Posterior vena cava (tissue), 2 donors: ENCODE results near the gene SLC66A2. TPM values are rescaled to one million over a fixed set of nuclear protein-coding genes. Genes with fewer than 3 reads are reported as not detected.

Source experiments
- DNase-seq: peaks from one replicate; pipeline ENCODE4 v3.0.0-alpha.2; 2020; ENCODE audit warnings: low spot score
- intact Hi-C, 2 donors: fragments of 100-400 bp; cut with DNase I; formaldehyde crosslinking; loops; one replicate each; pipeline versions ENCODE4 v1.14.1 to v1.14.2; 2022 to 2023
- total RNA-seq, 2 donors: library from RNA; stranded (reverse); fragmentation: NEBNext Ultra II Directional; extraction: Animal tissue kit (Norgen Biotek cat#: 25700); gene quantifications; one replicate each; pipeline ENCODE4 v1.2.1, GENCODE V29; 2021
- donor health status: DM: yes; HTN: yes; CAD: no.
- donor health status: DM: yes; HTN: yes; CAD: no.

The SLC66A2 gene
- total RNA-seq, 2 donors from 2014 or later, result 32.0 to 36.8 TPM

DNA sequence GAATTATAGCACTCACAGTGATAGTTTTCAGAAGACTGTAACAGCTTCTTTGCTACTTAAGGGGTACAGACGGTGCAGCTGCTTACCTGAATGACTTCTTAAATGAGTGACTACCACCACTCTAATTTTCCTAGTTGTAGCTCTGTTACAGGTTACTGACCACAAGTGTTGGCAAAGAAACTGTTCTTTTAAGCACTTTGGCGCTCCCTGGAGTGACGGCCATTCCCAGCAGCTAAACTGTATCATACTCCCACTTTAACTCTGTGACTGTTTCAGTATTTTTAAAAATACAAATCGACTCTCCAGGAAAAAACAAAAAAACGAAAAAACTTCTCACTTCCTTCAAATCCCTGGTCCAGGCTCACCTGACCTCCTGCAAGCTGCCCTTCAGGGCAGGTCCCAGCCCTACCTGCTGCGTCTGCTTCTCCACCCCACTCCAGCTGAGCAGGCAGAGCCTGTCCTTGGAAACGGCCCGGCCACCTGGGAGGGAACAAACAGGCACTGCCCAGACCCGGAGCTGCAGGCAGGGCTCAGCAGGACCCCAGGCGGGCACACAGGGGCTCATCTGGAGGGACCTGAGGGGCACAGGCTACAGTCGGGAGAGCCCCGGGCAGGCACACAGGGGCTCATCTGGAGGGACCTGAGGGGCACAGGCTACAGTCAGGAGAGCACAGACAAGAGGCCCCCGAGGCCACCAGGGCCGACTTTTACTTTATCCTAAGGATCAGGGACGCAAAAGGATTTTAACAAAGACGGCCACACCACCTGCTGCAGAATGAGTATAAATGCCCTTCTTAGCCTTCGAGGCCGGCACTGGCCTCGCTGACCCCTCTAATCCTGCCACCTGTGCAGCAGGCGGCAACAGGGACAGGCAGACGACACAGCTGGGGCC, 24.5 kb downstream of the SLC66A2 start:
- DNase-seq, result peak; percentile 80
- intact Hi-C loops, result no loop called here

DNA sequence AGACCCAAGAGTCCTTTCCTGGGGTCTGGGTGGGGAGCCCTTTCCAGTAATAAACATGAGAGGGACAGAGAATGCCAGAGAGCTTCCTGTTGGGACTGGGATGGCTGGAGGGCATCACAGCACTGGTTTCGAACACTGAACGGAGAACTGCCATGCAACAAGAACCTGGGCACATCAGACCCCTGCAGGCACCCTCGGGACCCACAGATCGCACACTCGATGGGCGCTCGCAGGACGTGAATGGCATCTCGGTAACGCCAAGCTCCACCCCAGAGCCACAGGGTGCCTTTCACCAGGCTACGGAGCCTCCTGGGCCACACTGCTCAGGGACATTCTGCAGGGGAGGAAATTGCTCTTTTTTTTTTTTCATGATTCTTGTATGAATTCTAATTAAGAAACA, 25.1 kb downstream of the SLC66A2 start:
- intact Hi-C loops, result no loop called here
- DNase-seq, result peak; percentile 64

DNA sequence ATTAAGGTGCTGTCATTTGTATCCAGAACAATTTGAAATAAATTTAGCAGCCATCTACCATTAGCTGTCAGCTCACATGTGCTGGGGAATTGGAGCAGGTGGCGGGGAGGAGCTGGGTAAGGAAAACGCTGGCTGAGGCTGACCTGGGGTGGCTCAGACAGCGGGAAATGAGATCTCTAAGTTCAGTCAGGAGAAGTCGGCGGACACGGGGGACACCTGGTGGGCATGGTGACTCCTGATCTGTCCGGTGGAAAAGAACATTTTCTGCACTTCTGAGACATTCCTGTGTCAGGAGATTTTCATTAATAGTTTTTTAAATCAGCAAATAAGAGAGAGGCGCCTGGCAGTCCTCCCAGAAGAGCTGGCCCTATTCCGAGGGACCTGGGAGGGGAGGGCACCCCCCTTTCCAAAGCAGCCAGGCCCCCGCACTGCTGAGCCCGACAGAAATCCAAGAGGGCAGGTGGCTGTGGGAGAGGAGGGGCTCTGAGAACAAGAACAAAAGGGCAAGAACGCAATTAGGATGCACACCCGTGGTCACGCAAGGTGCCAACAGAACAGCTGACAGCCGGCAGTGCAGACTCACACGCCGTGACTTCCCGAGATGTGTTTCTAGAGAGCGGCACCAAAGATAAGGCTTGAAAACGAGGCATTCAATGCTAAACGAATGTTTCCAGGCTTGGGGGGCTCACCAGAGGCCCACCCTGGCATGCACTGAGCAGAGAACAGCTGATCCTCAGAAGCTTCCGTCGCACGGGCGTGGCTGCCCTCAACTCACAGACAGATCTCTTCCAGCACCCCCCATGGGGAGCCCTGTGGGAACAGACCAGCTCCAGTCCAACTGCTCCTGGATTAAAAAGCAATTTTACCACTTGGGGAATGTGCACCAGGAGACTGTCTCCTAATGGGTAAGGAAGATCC, 26.4 kb downstream of the SLC66A2 start:
- DNase-seq, result peak; percentile 66
- intact Hi-C loops, result no loop called here

DNA sequence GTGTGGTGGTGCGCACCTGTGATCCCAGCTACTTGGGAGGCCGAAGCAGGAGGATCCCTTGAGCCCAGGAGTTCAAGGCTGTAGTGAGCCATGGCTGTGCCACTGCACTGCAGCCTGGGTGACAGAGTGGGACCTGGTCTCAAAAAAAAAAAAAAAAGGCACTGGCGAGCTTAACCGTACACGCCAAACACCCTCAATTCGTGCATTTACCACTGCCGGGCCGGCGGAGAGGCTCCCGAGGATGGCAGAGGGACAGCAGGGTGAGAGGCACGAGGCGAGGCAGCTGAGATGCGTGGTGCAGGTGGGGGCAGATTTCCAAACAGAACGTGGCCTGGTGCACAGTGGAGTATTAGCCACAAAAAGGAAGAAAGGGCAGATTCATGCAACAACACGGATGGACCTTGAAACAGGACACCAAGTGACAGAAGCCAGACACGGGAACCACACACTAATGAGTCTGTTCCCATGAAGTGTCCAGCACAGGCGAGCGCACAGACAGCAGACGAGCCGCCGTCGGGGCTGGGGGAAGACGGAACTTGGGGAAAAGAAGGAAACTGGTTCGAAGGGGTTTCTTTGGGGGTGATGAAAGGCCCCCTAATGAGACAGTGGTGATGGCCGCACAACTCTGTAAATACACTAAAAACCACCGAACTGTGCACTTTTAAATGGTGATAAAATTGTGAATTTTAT, 27.4 kb downstream of the SLC66A2 start:
- intact Hi-C loops, result no loop called here
- DNase-seq, result peak; percentile 56

DNA sequence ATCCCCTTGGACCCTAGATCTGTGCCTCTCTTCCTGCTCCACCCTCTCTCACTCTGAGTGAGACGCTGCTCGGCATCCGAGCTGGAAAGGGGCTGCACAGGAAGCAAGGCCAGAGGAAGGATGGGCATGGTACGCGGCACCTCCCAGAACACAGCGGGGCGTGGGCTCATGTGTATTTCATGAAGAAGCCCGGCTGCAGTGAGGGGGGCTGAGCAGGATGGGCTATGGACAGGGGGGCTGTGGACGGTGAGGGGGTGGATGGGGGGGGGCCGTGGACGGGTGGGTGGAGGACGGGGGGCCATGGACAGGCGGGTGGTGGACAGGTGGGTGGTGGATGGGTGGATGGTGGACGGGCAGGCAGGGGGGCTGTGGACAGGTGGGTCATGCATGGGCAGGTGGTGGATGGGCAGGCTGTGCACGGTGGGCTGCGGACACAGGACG, 28.5 kb downstream of the SLC66A2 start:
- peak; percentile 56 for DNase-seq
- intact Hi-C loops, result loop anchor here in 1 of 2 donors (1.0 kb wide), 1 partner anchor 89 kb away; no protein-coding TSS in a partner anchor

DNA sequence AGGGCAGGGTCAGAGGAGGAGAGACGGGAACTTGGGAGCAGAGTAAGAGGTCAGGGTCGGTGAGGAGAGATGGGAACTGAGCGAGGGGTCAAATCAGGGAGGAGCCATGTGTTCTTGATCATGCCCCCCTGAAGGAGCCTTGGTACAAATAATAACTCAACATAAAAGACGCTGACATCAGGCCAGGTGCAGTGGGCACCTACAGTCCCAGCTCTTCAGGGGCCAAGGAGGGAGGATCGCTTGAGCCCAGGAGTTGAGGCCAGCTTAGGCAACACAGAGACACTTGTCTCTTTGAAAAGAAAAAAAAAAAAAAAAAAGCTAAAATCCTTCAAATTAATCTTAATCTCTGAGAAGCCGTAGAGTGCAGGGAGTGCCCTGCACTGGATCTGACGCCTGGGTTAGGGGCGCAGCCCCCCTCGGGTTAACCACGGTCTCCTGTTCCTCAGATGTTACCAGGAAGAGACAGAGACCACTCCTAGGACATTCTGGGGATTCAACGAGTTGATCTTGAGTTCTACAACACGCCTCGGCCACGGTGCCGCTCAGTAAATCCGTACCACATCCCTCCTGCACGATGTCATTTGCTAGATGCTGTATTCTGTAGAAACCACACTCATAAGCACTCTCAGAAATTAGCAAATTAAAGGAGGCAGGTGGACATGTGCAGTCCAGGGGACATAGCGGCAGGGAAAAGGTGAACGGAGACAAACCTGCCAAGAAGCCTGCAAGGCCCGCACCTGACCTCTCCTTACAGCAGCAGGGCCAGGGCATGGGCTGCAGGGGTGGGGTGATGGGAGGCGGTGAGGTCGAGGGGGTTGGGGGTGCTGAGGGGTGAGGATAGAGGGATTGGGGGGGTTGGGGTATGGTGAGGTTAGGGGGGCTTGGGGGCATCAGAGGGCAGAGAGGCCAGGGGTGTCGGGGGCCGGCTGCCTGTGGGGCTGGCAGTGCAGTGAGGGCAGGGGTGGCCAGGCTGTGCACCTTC, 29.2 kb downstream of the SLC66A2 start:
- intact Hi-C loops, result loop anchor here in 1 of 2 donors (1.0 kb wide), 1 partner anchor 88 kb away; no protein-coding TSS in a partner anchor
- peak; percentile 51 for DNase-seq

DNA sequence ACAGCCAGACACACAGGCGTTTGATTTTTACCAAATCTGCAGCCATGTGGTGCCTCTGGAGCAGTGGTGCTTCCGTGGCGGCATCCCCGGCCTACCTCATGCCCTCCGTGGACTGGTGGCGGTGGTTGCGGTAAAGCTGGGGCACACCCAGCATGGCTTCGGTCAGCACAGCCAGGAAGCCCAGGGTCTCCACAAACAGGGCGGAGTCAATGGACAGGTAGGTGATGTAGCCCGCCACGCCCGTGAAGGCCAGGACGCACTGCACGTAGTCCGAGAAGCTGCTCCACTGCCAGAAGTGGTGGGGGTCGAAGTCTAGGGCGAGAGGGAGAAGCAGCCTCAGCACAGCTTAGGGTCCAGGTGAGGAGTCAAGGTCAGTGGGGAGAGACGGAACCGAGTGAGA, 32.4 kb downstream of the SLC66A2 start:
- no peak for DNase-seq
- intact Hi-C loops, result no loop called here

DNA sequence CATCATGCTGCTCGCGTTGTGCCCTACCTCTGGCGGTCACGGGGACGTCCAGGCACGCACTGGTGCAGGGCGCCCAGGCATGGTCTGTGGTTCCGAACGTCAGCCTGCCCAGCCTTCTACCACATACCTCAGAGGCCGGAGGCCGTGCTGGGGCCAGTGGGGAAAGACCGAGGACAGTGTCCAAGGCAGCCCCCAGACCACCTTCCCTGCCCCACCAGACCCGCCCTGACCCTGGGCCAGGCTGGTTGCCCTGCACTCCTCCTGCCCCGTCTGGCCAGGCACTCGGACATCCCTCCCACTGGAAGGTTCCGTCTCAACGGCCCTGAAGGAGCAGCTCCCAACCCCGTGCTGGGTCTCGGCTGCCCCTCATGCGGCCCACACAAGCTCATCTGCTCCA, 32.8 kb downstream of the SLC66A2 start:
- intact Hi-C loops, result no loop called here
- no peak for DNase-seq

GRCh38 chr18:79917853-79918614, 33.4 kb downstream of the SLC66A2 start:
- no peak for DNase-seq
- intact Hi-C loops, result no loop called here

DNA sequence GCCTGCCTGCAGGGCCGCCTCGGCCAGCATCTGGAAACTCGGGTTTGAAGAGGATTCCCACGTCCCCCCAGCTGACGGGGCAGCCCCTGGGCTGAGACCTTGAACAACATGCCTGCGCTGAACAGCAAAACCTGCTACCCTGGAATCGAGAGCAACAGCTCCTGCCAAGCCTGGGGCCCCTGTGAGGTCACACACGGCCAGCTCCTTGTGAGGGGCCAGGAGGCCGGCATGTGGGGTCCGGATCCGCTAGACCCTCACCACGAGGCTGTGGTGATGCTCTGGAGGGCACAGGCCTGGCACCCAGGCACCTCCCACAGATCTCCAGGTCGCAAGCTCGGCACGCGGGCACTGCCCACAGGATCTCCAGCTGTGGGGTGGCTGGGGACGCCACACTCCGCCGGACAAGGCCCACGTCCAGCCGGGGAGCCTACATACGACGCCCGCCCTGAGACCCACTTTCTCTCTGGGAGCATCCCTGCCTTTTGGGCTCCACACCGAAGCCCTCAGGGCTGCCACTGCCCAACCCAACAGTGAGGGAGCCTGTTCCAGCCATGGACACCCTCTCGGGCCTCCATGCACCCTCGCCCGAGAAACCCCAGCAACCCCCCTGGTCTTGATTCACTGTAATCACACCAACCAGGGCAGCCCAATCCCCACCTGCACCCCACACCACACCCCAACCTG, 34.1 kb downstream of the SLC66A2 start:
- peak; percentile 68 for DNase-seq
- intact Hi-C loops, result no loop called here

GRCh38 chr18:79916546-79917168, 34.8 kb downstream of the SLC66A2 start:
- intact Hi-C loops, result no loop called here

GRCh38 chr18:79916128-79916494, 35.3 kb downstream of the SLC66A2 start:
- peak; percentile 12 for DNase-seq
- intact Hi-C loops, result no loop called here

More at GRCh38 chr18:79916546-79917168, 34.8 kb downstream of the SLC66A2 start:
- DNase-seq, result peak; percentile 75

DNA sequence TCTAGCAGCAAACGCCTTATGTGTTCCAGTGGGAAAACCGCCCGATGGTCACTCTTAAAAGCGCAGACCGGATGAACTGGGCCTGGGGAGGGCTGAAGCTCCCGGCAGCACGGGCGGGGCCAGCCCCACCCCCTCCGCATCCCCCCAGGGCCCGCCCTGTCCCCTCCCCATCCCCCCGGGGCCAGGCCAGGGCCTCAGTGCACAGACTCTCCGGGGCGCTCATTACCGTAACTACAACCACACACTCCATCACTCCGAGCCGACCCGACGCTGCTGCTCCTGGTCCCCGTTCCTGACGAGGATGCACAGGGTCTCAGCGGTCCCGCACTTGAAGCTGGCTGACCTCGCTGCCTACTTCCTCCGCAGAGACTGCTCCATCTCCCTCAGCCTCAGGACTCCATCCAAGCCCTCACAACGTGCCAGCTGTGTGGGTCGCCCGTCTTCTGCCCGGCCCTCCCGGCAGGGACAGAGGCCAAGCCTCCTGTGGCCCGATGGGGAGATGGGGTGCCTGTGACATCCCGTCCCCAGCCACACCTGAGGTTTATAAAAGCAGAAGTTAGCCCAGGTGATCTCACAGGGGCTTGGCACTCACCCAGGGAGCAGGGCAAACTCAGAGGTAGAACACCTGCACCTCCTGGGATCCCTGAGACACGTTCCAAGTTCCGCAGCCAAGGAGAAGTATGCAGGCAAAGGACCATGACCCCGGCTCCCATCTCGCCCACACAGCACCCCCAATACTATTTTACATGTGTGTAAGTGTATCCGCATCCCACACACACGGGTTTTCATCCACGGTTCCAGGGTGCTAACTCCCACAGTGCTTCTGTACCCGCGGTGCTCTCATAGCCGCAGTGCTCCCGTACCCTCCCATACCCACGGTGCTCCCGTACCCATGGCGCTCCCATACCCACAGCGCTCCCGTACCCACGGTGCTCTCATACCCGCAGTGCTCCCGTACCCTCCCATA, 36.0 kb downstream of the SLC66A2 start:
- intact Hi-C loops, result no loop called here
- DNase-seq, result peak; percentile 63

DNA sequence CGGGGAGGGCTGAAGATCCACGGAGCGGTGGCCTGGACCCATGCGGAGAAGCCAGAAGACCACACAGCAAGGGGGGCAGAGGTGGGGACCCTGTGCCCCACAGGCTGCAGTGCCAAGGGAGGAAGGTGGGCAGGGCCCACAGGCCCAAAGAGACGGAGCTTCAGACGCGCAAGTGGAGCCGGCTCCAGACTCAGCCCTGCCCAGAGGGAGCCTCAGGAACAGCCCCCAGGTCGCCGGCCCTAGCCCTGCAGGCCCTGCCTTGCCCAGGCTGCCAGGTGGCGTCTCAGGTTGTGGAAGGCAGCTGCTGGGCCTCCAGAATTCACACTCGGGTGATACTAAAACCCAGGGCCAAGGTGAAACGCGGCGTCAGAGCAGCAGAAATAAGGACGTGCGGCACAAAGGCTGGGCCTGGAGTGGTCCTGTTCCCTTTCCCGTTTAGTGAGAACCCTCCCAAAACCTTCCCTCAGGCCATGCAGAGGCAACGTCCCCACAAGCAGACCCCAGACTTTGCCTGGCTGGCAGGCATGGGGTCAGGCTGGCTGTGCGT, 36.8 kb downstream of the SLC66A2 start:
- intact Hi-C loops, result no loop called here
- DNase-seq, result no peak
